HG03139 (cell line): ENCODE measurements around the gene SGMS2.
"Not testable (repeated sequence)": the region's sequence is repeated elsewhere in the genome, so short reads cannot be mapped to it uniquely, and the experiment has no call there.

ENCODE experiments used
- ATAC-seq: cut with Tn5 transposase; IDR thresholded peaks from one replicate; pipeline ENCODE4 v1.9.1; 2021; ENCODE audit not compliant: unreplicated experiment

SGMS2 gene

DNA sequence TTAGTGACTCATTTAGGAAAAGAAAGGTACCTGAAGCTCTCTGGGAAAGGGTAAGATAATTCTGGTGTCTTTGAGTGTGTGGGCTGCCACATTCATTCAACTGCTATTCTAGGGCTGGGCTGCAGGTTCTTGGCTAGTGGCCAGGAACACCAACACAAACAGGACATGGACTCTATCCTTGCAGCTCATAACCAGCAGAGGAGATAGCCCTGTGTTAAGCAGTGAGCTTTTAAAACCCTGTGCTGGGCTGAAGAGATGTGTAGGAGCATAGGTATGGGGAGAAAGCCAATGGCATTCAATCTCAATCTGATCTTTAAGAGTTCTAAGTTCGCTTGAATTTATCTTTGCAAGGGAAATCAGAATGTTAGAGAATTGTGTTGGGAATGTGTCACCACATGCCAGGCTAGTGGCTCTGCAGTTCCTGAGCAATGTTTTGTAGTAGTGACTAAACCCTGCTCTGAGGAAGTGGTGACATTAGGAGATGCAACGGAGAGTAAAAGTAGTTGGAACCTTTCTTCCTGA, 39.2 kb downstream of the SGMS2 start:
- ATAC-seq, result no peak

- ATAC-seq, result no peak
Observed at GRCh38 chr4:107866726-107867125, 42.0 kb downstream of the SGMS2 start.

GRCh38 chr4:107870236-107870635, 45.5 kb downstream of the SGMS2 start:
- no peak for ATAC-seq

DNA sequence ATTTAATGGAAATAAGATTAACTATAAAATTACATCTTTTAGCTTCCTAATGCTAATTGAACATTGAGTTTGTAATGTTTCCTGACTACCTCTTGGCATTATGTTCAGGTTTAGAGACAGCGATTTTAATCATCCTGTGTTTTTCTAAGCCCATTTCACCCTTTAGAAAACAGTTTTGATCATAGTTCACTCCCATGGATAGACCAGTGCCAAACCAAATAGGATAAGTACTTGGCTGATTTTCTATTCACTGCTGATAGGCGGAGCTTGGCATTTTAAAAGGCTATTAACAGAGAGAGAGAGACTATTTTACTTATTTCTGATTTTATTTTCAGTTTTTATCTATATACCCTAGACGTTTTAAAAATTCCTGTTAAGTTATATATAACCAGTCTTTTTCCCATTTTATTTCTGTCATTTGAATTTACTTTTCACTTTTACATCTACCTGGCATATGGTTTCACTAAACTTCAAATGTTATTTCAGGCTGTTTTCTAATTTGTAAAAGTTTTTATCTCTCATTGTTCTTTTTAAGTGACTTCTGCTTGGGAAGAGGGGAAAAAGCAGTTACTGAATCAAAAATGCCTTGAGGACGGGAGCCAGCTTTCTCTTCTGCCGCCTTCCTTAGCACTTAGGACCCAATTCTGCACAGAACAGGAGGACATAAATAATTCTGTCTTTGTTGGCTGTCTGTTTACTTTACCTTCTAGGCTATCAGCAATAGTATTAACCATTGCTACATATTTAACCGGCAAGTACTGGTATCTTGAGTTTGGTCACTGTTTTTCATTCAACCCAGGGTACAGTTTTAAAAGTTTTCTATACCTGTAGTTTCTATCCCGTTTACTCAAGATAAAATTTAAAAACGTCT, 46.4 kb downstream of the SGMS2 start:
- ATAC-seq, result no peak

DNA sequence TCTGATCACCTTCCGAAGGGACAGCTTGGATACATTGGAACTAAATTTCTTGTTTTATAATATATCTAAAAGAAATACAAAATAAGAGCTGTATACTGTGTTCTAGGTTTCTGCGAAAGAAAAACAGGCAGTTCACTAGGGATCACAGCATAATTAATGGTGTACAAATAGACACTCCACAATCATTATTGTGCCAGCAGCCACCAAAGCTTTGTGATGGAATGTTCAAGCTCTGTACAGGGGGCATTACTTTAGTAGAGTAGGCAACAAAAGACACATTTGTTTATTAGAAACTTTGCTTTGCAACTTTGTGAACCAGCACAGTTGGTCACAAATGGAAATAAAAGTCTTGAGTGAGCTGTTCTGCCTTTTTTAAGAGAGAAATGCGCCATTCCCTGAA, 49.3 kb downstream of the SGMS2 start:
- no peak for ATAC-seq

DNA sequence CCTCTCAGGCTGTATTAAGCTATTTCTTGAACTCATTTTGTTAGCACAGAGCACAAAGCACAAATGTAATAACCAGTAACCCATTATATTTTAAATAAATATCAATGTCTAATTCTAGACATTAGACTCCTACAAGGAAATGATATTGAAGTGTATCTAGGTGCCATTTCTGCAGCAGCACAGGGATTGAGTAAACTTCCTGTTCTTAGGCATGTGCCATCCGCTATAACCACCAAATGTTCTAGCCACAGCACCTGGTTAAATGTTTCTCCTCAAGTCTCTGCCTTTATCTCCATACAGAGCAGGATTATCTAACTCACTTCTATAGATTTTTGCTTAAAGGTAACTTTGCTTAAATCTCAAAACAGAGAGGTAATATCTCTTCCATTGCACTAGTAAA, 51.4 kb downstream of the SGMS2 start:
- ATAC-seq, result no peak

- no peak for ATAC-seq
Observed at GRCh38 chr4:107877361-107877760, 52.6 kb downstream of the SGMS2 start.

DNA sequence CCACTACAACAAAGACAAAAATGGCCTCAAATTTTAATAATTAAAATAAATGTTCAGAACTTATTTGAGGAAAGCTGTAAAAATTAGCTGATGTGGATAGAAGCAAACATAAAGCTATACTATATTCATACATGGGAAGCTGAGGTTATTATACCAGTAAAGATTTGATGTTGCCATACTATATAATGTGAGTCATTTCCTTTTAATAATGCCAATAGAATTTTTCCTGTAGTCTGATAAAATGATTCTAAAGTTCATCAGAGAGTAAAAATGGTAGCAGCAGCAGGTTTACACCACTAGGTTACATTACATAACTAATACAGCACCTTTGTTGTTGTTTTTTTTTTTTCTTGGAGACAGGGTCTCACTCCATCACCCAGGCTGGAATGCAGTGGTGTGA, 61.1 kb downstream of the SGMS2 start:
- ATAC-seq, result no peak

- no peak for ATAC-seq
Observed at GRCh38 chr4:107888237-107888636, 63.5 kb downstream of the SGMS2 start.

DNA sequence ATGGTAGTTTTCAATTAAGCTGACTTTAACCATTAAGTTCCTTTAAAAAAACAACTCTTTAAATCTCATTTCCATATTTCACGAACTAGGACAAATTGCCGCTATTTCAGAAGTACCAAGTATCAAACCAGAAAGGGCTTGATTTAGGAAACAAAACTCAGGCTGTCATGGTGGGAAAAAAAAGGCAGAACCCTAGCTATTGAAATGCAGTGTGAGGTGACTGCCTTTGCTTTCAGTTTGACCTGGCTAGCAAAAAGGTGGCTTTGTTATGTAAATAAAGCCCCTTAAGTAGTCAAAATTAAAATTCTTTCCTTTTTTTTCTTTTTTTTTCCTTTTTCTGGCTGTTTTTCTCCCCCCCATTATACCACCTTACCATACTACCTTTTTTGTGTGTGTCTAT, 66.0 kb downstream of the SGMS2 start:
- no peak for ATAC-seq

GRCh38 chr4:107891299-107891698, 66.6 kb downstream of the SGMS2 start:
- no peak for ATAC-seq

DNA sequence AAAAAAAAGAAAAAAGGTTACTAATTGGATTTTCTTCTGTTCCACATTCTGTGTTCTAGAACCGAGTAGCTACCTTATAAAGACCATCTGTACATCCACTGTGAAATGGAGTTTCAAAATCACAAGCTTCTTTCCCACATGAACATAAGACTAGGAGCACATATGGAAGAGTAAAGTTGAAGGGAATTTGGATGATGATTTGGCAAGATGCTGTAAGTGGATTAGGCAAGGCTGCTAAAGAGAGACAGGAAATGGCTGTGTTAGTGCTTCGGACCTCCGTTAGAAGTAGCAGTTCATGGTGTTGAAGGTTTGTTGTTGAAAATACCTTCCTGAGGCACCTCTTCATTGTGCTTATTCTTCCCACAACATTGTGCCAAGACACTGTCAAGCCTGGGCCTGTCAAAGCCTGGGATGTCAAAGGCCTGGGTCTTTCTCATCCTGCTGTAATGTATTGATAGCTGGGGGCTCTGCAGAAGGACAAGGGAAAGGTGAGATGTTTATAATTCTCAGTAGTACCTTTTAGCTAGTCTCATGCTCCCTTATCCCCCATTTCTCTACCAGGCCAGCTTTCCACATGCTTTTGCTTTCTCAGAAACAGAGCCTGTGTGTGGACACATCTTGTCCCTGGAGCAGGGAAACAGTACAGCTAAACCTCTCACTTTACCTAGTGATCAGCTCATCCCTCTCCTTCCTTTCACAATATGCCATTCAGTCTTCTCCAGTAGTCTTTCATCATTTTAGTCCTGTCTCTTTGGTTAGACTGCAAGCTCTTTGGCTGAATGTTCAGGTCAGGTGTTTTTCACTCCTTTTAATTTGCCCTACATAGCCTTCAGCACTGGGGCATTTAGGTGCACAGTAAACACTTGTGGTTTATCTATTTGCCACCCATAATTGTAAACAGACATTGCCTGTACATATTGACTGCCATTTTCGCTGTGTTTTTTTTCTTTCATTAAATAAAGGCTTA, 68.7 kb downstream of the SGMS2 start:
- no peak for ATAC-seq

- ATAC-seq, result no peak
Observed at GRCh38 chr4:107894138-107894603, 69.4 kb downstream of the SGMS2 start.

DNA sequence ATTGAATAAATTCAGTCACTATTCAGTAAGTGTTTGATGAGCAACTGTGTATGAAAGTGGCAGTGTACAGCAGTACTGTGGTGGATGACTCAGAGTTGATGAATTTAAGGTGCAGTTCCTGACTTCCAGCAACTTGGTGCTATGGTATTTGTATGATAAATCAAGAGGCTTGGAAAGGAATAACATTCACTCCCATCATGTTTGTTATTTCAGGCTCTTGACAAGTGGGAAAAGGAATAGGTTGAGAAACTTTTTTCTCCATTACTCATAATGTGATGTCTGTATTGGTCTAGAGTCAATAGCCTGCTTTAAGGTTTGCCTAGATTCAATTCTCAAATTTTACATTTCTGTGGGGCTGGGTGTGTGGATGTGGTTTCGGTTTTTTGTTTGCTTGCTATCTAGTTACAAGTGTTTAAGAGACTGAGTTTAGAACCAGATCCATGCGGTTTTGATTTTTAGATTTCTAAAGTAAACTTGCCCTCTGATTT, 71.5 kb downstream of the SGMS2 start:
- ATAC-seq, result no peak

DNA sequence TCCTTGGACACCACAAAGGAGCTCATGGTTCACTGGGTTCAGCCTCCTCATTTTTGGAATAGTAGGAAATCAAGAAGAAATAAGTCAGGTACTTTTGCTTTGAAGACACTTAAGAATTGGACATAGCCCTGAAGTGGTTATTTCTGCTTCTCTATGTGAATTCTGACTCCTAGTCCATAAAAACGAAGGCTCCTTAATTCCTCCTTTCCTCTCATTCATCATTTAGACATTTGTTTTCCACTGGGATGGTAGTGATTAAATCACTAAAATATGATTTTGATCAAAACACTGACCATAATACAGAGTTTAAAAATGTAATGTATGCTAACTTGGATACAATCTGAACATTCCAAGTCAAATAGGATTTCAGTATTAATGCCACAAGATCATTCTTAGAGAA, 71.9 kb downstream of the SGMS2 start:
- ATAC-seq, result no peak

- no peak for ATAC-seq
Observed at GRCh38 chr4:107897823-107898222, 73.1 kb downstream of the SGMS2 start.

GRCh38 chr4:107900067-107900466, 75.3 kb downstream of the SGMS2 start:
- no peak for ATAC-seq

GRCh38 chr4:107900508-107900907, 75.8 kb downstream of the SGMS2 start:
- ATAC-seq, result no peak

GRCh38 chr4:107901213-107901934, 76.6 kb downstream of the SGMS2 start:
- ATAC-seq, result no peak

GRCh38 chr4:107902715-107903114, 78.0 kb downstream of the SGMS2 start:
- ATAC-seq, result peak; percentile 88

DNA sequence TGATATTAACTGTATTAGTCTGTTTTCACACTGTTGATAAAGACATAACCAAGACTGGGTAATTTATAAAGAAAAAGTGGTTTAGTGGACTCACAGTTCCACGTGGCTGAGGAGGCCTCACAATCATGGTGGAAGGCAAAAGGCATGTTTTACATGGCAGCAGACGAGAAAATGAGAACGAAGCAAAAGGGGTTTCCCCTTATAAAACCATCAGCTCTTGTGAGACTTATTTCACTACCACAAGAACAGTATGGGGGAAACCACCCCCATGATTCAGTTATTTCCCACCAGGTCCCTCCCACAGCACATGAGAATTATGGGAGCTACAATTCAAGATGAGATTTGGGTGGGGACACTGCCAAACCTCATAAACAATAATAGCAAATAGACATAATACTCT, 80.3 kb downstream of the SGMS2 start:
- ATAC-seq, result not testable (repeated sequence)
